ENCODE results near the gene HIVEP3.

GRCh38 chr1:41879617-41880016 lies 39.1 kb downstream of the HIVEP3 start:
- no peak for TF ChIP-seq CTCF (IDR thresholded peaks at IDR 0.05)
- TF ChIP-seq POLR2A (IDR thresholded peaks at IDR 0.05) = no peak

Measured in body of pancreas (tissue), 4 donors.